ENCODE data around the gene CDH6. TPM values are rescaled to one million over a fixed set of nuclear protein-coding genes. Genes with fewer than 3 reads are reported as not detected.

The CDH6 gene
- total RNA-seq, 1 donor from 2014 or later: 6.5 TPM

DNA sequence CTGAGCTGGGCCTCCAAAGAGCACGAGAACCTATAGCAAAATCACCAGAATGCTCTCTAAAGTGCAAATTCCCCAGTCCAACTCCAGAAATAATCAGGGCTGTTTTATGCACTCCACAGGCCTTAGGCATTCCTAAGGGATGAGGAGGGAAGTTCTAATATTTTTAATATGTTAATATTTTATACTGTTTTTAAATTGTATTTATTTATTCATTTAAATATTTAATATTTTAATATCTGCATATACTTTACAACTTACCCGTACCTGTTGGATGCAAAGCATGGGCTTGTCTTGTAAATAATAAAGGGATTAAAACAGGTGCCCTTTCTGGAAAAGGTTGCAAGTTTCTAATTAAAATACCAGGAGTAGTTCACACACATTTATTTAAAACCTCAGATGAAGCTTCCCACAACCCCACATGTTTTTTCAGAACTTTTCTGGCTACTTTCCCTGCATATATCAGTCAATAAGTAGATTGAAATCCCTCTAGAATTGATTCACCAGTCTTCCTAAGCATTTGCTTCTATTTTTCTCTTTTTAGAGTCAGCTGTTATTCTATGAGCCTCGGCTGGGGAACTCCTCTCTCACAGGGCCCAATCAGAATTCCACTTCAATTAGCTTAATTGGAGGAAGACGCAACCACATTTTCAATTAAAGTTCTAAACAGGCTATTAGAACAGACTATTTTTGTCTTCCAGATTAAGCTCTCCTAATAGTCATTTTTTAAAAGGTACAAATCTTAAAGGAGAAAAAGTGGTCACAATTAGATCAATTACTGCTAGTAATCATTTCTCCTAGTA lies 140.8 kb downstream of the CDH6 start:
- H3K36me3 ChIP-seq: no peaks in the 10 kb centered on the region
- intact Hi-C loops (cut with DNase I): no loop called here
- H3K4me3 ChIP-seq: no peak overlapping the region
- TF ChIP-seq, protein P1, sequence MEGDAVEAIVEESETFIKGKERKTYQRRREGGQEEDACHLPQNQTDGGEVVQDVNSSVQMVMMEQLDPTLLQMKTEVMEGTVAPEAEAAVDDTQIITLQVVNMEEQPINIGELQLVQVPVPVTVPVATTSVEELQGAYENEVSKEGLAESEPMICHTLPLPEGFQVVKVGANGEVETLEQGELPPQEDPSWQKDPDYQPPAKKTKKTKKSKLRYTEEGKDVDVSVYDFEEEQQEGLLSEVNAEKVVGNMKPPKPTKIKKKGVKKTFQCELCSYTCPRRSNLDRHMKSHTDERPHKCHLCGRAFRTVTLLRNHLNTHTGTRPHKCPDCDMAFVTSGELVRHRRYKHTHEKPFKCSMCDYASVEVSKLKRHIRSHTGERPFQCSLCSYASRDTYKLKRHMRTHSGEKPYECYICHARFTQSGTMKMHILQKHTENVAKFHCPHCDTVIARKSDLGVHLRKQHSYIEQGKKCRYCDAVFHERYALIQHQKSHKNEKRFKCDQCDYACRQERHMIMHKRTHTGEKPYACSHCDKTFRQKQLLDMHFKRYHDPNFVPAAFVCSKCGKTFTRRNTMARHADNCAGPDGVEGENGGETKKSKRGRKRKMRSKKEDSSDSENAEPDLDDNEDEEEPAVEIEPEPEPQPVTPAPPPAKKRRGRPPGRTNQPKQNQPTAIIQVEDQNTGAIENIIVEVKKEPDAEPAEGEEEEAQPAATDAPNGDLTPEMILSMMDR (IDR thresholded peaks at IDR 0.05): no peak
- H3K4me1 ChIP-seq: no peaks in the 10 kb centered on the region
- H3K27me3 ChIP-seq: no peaks in the 10 kb centered on the region
- no peak for DNase-seq (ENCODE audit: low spot score in 2 of 2)
- no peak overlapping the region for H3K27ac ChIP-seq
- no peaks in the 10 kb centered on the region for H3K9me3 ChIP-seq

DNA sequence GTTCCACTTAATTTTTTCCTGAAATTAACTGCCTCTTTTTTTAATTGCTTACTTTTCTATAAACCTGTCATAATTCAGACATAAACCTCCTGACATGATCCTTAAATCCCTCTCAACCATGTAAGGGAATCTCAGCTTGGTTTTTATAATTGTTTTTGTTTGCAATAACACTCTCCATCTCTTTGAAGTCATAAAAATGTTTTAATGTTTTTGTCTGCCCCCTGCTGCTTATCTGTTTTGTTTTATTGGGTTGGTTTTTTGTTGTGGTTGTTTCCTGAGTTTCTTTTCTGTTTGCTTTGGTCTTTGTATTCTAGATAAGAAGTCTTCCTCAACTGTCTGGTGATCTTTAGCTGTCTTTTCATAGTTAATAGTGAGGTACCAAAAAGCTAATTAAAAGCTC lies 142.0 kb downstream of the CDH6 start:
- intact Hi-C loops (cut with DNase I): no loop called here
- H3K27me3 ChIP-seq: no peaks in the 10 kb centered on the region
- H3K9me3 ChIP-seq: no peaks in the 10 kb centered on the region
- no peak for DNase-seq (ENCODE audit: low spot score in 2 of 2)
- no peak overlapping the region for H3K27ac ChIP-seq
- H3K36me3 ChIP-seq: no peaks in the 10 kb centered on the region
- TF ChIP-seq, protein P1 (IDR thresholded peaks at IDR 0.05): no peak
- no peaks in the 10 kb centered on the region for H3K4me1 ChIP-seq
- H3K4me3 ChIP-seq: no peak overlapping the region

DNA sequence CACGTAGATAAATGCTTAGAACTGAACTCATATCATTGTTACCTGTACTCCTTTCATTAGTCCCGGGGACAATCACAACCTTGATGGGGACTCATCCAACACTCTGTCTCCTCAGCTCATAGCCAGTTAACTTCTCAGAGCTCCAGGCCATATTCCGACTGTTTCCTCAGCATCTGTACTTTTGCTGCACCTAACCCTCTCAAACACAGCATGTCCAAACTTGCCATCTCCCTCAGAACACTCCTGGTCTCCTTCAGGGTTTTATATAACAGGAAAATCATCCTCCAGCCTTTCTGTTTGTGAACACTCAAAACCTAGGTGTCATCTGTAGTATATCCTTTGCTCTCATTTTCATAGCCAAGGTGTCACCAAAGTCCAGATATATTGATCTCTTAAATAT lies 150.5 kb downstream of the CDH6 start:
- no peak overlapping the region for H3K27ac ChIP-seq
- no peaks in the 10 kb centered on the region for H3K9me3 ChIP-seq
- TF ChIP-seq, protein P1 (IDR thresholded peaks at IDR 0.05): no peak
- no peaks in the 10 kb centered on the region for H3K27me3 ChIP-seq
- H3K4me1 ChIP-seq: no peaks in the 10 kb centered on the region
- no peak for DNase-seq (ENCODE audit: low spot score in 2 of 2)
- no peaks in the 10 kb centered on the region for H3K36me3 ChIP-seq
- intact Hi-C loops (cut with DNase I): no loop called here
- no peak overlapping the region for H3K4me3 ChIP-seq

DNA sequence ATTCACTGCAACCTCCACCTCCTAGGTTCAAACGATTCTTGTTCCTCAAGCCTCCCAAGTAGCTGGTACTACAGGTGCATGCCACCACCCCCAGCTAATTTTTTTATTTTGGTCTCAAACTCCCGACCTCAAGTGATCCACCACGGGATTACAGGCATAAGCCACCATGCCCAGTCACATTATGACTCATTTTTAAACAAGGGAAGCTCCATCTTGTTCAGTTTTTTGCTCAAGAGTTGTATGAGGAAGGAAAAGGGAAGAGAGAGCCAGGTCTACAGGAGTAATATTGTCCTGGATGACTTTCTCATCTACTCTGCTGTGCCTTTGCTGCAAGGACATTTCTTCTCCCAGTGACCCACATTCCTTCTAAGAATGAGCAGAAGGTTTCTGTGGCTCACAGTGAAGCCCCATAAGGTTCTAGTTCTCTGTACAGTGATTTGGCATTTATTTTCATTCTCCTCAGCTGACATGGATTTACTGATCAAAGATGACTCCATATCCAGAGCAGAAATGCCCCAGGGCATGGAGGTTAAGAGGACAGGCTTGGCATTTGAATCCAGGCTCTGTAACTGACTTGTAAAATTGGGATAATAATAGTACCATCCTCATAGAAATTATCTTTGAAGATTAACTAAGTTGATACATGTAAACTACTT lies 153.5 kb downstream of the CDH6 start:
- TF ChIP-seq, protein P1 (IDR thresholded peaks at IDR 0.05): no peak
- Histone ChIP-seq H3K27me3 (no peaks in the 10 kb centered on the region), H3K4me1 (no peaks in the 10 kb centered on the region), H3K9me3 (no peaks in the 10 kb centered on the region), H3K27ac (no peak overlapping the region), H3K4me3 (no peak overlapping the region), H3K36me3 (no peaks in the 10 kb centered on the region)
- intact Hi-C loops (cut with DNase I): no loop called here
- no peak for DNase-seq (ENCODE audit: low spot score in 2 of 2)

DNA sequence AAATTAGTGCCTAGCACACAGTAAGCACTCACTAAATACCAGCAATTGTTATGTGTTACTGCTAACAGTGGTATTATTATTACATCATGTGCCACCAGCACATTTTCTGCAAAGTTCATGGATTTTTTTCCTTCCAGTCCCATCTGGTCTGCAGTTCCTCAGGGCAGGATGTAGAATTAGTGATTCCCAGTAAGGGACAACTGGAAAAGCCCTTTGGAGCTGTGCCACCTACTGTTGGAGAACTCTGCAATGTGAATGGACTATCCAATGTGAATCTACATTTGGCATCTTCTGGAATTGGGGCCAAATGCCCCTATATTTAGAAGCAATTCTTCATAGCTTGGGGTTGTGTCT lies 154.0 kb downstream of the CDH6 start:
- Histone ChIP-seq H3K27ac (no peak overlapping the region), H3K9me3 (no peaks in the 10 kb centered on the region), H3K36me3 (no peaks in the 10 kb centered on the region), H3K4me3 (no peak overlapping the region), H3K27me3 (no peaks in the 10 kb centered on the region), H3K4me1 (no peaks in the 10 kb centered on the region)
- TF ChIP-seq, protein P1 (IDR thresholded peaks at IDR 0.05): no peak
- no peak for DNase-seq (ENCODE audit: low spot score in 2 of 2)
- intact Hi-C loops (cut with DNase I): no loop called here
